GM21576 (cell line): ENCODE measurements around the gene CNTNAP2.

Source experiments
- ATAC-seq: cut with Tn5 transposase; IDR thresholded peaks from one replicate; pipeline ENCODE4 v1.9.1; 2021; ENCODE audit warnings: mild to moderate bottlenecking, moderate library complexity; ENCODE audit not compliant: unreplicated experiment

CNTNAP2 gene

DNA sequence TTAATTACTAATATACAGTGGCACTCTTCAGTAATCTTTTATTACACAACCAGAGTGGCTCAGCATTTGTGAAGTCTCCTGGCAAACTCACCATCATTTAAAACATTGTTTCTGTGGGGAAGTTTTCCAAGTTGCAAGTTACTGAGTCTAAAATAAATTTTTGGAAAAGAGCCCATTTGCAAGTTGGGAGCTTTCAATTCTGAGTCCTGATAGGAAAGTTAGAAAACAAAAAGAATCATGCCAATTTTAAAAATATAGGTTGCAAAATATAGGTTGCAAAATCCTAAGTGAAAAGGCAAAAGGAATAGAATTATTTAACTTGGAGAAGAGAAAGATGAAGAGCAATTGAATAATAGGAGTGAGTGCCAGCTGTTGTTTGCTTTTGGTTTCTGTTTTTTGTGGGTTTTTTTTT, 2095.1 kb downstream of the CNTNAP2 start:
- ATAC-seq = no peak

DNA sequence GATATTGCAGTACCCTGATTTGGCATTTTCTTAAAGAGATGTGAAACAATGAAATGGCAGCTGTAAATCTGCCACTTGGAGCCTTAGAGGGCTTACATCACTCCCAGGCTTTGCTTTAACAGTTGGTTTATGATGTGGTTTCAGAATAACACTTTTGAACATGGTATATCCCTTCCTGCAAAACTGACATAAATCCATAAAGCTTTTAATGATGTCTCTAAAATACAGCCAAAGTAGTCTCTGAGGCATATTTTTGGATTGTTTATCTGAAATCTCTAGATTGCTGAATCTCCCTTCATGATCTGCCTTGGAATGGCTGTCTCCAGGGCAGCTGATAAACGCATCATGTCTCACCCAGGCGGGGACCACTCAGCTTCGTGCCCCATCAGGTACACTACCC, 2096.1 kb downstream of the CNTNAP2 start:
- ATAC-seq = no peak

DNA sequence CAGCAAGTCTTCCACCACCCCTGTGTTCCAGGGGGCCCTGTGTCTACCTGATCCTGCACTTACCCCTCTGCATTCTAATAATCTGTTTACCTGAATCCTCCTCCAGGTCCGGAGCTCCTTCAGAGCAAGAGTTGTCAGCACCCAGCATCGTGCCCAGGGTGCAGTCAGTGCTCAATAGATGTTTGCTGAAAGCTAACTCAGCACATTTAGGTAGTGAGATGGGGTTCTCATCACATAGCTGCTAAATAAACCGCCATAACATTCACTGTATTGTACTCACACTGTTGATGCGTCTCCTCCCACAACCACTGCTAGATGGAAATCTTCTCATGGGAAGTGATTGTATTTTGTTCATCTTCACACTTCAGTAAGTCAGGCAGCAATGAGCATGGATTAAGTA, 2097.5 kb downstream of the CNTNAP2 start:
- no peak for ATAC-seq

DNA sequence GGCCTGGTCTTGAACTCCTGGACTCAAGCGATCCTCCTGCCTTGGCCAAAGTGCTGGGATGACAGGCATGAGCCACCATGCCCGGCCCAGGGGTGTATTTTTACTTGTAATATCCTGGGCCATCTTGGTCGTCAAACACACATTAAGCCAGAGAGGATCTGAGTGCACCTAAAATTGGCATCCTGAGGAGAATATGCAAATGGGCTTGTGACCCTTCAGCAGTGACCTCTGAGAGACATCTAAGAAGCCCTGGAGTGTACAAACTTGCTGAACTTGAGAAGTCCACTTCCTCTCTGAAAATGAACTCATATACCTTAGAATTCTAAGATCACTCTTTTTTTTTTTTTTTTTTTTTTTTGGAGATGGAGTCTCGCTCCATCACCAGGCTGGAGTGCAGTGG, 2102.0 kb downstream of the CNTNAP2 start:
- peak; percentile 70 for ATAC-seq

DNA sequence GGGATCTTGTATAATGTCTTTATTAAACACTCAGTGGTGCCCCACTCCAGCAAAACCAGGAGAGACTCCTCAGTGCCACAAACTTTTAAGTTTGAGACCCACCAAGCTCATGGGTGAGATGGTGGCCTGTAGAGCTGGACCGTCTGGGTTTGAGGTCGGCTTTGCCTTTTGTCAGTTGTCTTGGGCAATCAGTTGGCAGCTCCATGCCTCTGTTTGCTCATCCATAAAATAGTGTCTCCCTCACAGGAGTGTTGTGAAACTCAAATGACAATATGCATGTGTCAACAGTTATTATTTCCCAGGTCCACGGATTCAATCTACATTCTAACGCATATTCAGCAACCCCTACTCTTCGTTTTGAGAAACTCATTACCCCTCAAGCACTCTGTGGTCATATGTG, 2106.1 kb downstream of the CNTNAP2 start:
- ATAC-seq = no peak

DNA sequence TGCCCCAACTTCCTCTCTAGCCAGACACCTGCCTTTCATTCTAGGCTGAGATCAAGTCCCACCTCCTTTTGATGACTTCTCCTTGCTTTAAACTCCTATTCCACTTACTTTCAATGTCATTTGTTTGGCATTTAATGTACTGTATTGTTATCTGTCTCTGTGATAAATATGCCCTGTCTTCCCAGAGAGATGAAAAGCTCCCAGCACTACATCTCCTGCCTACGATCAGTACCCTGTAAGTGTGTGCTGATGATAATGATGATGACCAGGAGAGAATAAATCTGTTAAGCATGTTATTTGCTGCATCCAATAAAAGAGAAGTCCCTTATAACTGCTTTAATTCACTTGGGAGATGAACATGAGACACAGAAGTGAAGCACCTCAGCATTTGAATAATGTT, 2106.6 kb downstream of the CNTNAP2 start:
- ATAC-seq = no peak

DNA sequence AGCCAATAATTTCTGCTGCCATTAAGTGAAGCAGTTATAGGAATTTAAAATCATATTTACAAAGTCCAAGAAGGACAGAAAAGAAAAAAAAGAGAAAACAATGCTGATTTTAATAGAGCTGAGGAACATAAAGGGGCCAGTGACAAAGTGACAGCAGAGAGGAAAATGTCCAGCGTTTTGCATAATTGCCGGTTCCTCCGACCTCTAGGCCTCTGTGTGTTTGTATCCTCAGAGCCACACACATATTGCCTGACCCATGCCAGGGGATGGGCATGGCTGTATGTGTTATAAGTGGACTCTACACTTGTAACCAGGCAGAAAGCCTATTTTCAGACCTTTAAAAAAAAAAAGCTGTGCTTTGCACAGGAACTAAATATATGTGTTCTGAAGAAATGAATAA, 2107.1 kb downstream of the CNTNAP2 start:
- ATAC-seq = no peak

DNA sequence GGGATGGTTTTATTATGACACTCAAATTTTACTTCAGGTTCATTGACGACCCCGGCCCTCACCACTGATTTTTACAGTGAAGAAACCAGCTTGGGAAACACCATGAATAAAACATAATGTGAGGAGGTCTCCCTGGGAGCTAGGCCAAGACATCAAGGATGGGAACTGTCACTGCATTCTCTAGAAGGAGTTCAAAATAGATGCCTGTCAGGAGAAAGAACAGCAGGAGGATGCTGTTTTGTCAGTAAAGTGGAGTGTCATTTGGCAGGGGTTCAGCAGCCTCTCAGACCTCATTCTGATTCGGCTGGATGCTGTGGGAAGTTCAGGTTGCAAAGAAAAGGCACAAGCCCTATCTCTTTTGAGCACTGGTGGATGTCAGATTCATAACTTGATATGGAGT, 2113.7 kb downstream of the CNTNAP2 start:
- ATAC-seq = no peak

DNA sequence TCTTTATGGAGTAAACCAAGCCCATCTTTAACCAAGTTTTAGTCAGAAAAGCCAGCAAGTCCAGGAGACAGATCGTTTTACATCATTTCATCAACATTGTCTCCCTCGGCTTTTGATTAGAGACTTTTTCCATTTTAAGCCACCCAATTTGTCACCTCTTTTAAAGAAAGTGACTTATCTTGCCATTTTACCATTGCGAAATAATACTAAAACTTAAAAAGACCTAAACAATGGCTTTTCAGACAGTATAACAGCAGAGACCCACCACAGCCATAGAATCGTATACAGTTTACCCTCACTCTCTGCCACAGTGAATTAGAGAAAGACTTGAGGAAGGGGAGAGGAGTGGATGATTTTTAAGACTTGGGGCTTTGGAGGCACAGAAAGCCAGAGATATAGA, 2114.3 kb downstream of the CNTNAP2 start:
- ATAC-seq = no peak

DNA sequence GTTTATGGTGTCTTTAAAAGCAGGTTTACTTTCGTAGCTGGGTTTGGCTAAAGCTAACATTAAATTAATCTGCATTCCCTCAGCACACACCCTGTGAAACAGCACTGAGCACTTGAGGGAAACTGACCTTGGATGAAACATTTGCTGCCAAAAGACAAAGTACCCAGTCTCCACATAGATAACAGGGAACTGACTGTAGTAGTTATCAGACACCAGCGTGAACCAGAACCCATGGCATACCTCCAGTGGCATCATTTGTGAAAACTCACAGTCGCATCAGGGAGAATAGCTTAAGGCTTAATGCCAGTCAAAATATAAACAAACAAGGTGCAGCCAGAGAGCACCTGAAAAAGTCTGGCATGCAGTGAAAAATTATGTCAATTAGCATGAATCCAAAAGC, 2116.2 kb downstream of the CNTNAP2 start:
- no peak for ATAC-seq

DNA sequence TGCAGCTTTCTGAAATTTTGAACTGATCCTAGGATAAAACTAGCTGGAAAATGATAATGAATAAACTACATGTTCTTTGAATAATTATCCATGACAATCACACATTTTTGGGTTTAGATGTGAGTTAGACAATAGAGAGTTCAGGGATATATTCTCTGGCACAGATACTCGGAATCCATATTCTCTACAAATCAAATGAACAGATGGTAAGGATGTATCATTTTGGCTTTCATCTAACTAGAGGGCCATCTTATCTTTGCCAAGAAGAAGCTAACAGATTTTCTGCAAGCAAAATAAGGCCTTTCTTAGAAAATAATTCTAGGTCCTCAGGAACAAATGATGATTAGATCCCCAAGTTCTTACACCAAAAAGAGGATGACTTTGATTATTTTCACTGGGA, 2118.1 kb downstream of the CNTNAP2 start:
- ATAC-seq = no peak

DNA sequence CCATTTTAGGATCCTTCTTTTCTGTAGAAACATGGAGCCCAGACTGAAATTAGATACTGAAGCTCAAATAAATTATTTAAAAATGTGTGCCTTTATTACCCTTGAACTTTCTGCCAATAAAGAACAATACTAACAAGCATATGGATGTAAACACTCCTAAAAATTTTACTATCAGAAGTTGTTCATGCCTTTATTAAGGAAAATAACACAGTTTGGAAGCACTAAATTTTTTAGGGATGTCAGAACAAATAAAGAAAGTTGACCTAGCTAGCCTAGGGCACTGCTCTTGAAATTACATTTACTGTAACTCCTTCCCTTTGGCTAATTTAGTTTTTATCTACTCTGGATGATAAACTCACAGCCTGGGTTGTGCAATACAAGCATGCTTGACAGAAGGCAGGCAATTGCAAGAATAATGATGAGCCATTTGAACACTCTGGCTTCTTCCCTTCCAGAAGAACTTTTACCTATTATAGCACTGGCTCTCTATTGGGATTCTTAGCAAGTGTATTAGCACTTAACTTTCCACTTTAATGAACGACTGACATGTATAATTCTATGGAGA, 2122.2 kb downstream of the CNTNAP2 start:
- ATAC-seq = no peak

DNA sequence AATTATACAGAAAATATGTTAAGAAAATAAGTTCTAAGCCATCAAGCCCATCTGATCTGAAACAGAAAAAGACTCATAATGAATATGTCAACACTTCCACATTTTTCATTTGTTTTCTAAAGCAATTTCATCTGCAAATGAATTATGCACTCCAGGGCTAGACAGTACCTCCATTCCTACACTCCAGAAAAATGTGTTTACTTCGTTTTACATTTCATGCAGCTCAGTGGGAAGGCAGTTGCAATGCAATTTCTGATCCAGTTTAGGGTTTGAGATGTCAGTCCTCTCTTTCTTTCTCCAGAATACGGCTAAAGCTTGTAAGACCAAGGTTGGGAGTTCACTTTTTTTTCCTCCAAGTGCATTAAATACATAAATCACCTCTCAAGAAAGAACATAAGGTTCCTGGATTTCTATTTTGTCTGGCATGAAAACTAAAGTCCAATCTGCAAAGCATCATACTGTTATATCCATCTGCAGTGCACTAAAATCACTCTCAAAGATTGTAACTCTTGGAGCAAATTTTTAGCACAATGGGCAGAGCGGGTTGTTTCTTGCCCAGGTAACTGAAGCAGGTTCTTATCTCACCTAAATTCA, 2125.2 kb downstream of the CNTNAP2 start:
- ATAC-seq = peak; percentile 15

DNA sequence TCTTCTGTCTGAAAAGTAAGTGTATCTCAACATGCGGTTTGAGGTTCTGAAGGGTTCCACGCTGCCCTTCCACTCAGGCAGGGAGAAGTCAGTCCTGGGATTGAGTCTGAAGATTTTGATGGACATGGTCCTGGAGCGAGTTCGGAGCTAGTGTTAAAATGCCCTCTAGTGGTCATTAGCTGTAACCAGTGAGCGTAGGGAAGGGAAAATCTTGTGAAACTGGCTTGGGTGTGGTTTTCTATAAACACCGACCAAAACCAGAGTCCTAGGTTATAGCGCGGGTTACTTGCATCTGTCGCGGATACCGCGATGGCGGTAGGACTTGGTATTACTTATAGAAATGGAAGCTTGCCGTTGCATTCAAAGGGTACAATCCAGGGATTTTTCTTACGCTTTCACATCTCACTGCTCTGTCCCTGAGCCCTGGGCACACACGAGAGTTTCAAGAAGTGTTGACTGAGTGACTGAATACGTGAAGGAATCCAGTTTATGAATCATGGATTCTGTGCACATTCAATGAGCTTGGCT, 2125.8 kb downstream of the CNTNAP2 start:
- ATAC-seq = peak; percentile 89

DNA sequence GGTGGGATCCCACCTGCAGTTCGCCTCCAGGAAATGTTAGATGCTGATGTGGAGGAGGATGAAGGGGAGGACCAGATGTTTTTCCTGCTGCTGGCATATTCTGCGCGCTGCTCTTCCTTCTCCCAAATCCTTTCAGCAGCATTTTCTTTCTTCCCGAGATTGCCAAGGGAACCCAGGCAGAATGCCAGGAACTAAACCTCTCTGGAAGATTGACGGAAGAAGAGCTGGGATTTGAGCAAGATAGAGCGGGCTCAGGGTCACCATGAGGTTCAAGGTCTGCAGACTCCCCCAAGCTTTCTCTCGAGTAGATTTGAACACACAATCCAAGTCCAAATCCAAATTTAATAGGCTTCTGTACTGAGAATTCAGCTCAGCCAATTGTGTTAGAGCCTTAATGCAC, 2128.8 kb downstream of the CNTNAP2 start:
- no peak for ATAC-seq

DNA sequence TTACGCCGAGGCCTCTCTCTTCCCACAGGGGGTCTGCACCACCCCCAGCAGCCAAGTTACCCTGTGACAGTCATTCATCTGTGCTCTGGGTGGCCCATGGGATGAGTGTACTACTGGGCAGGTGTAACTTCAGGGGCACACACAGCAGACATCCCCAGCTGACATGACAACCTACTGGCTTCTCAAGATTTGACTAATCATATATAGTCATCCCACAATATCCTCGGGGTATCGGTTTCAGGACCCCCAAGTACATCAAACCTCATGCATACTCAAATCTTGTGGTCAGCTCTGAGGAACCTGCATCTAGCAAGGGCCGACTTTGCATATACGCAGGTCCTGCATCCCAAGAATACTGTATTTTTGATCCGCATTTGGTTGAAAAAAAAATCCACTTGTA, 2137.0 kb downstream of the CNTNAP2 start:
- peak; percentile 76 for ATAC-seq

DNA sequence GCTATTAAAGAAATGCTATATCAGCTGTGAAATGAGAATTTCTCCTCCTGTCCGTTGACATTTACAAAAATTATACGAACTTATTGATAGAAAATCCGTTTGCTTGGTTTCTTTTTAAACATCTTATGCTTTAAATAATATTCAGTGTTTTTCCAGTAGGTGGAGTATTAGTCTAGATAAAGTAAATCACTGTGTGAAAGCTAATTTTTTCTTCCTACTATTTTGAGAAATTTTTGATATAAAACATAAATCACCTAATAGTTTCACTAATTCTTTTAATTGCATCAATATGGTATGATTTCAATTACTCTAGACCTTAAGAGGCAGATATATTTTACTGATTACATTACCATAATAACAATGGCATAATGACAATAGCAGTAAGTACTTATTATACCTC, 2138.7 kb downstream of the CNTNAP2 start:
- ATAC-seq = no peak

DNA sequence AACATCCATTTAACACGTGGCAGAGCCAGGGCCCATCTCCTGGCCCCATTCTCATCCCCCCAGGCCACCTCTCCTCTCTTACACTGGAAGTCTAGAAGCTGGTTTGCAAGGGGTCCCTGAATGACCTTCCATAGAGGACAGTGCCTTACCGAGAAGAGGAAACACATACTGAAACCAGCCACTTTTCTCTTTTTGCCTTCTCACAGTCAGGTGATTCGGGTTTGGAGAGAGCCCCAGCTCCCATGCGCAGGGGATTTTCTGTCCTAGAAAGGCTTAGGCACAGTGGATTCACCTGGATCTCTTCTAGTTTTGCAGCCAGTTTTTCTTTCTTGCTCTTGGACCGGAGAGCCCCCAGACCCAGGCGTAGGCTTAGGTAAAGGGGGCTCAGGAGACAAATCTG, 2139.8 kb downstream of the CNTNAP2 start:
- ATAC-seq = peak; percentile 50

DNA sequence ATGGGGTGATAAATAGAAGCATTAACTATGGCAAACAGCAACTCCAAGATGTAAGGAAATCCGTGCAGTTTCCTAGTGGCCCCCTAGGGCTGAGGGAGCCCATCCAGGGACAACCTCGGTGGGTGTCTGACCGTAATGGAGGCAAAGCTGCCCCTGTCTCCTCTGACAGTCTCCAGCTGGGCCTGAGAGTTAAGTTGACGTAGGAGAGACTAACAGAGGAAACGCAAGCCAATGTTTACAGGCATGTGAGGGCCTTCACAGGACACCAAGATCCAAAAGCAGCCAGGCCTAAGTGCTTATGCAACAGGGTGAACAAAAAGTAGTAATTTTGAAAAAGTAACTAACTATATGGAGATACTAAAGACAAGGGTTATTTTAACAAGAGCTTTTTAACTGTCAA, 2144.0 kb downstream of the CNTNAP2 start:
- ATAC-seq = no peak

DNA sequence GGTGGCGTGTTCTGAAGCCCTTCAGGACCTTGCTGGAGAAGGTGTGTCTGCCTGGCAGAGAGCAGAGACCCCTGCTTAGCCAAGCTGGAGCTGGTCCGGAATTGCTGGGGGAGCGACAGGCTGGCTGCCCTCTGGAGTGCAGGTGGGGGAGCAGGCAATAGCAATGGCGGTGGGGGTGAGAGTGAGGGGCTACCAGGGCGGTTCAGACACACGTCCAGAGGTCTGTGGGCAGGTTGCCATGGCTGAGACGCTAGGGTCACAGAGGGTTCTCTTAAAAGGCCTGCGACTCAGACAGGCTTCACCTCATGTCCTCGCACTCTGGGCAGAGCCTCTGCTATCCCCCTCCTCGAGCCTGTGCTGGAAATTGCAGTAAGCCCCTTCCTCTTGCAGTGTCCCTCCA, 2144.9 kb downstream of the CNTNAP2 start:
- ATAC-seq = no peak

DNA sequence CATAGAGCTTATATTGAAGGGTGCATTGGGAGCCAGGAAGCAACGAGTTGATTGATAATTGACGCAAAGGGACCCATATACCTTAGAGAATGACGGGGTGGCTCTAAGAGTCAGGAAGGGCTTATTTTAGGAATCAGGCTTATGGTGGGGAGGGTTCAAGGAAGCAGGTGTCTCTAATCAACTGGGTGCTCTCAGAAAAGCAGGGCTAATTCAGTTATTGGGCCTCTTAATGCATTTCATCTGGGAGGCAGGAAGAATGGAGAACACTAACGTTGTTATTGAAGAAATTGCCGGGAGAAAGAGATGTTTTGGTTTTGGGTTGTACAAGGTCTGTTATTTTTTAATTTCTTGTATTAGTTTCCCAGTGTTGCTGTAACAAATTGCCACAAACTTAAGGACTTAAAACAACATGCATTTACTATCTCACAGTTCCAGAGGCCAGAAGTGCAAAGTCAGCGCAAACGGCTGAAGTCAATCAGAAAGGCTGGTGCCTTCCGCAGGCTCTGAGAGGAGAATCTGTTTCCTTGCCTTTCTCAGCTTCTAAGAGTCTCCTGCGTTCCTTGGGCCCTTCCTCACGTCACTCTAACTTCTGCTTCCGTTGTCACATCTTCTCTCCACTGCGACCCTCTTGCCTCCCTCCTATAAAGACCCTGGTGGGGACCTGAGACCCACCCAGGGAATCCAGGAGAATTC, 2145.5 kb downstream of the CNTNAP2 start:
- no peak for ATAC-seq

DNA sequence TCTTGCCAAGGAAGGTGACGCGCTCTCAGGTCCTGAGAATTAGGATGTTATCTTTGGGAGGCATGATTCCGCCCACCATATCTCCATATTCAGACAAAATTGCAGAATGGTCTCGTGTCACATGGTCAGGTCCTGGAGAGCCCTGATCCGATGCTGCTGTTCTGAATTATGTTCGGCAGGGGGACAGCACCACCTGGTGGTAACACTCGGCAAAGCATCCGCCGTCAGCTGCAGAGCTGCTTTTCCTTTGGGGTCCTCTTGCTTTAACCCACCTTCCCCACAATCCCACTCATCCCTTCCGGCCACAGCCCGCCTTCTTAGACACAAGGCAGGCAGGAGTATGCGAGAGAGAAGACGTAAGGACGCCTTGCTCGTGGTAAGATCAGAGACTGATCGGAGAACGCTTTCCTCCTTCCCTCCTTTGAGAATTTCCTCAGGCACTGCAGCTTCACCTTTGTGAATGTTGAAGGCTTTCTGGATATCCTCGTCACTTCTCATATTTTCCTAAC, 2146.2 kb downstream of the CNTNAP2 start:
- ATAC-seq = no peak
